GM12874 (cell line): ENCODE measurements around the gene UBE2J1.

Source experiments
- CTCF ChIP-seq: IDR thresholded peaks from 2 replicates; pipeline ENCODE4 v1.5.1; 2011; ENCODE audit warnings: low read depth, mild to moderate bottlenecking, control low read depth, low read length, moderate library complexity; ENCODE audit not compliant: insufficient read depth

The UBE2J1 gene

DNA sequence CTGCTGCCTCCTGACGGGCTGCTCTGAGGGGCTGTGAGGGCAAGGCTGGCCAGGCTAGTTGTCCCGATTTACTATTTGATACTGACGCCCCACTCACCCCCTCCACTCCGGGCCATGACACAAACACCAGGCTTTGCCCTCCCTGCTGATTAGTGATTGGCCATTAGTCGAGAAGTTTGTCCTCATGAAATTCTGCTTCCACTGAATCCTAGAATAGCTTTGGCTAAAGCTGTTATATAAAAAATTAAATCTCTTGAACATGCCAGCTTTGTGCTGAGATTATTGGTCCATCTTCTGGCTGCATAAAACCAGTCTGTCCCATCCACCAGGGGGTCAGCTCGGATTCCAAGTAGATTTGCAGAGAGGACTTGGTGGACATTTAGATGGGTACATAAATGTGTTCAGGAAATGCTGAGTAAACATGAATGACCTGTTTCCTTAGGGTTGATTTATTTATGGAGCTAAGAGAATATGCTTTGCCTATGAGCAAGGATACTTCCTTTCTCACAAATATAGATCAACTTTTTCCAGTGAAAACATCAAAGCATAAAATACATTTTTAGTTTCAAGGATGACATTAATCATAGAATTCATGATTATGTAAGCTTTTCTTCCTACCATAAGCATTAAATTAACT is 37.2 kb downstream of the UBE2J1 start, which contains the start of gene GABRR2:
Gene GABRR2 (minus strand): TSS at position 51 of the 637 bp plus-strand sequence. CDS start 134 bp downstream, outside the sequence.
- TF ChIP-seq CTCF = no peak

GRCh38 chr6:89314692-89315091 is 37.8 kb downstream of the UBE2J1 start:
- TF ChIP-seq CTCF = no peak

- TF ChIP-seq CTCF = no peak
Observed at GRCh38 chr6:89313006-89313405, 39.5 kb downstream of the UBE2J1 start.

- TF ChIP-seq CTCF = no peak
Observed at GRCh38 chr6:89311853-89312531, 40.5 kb downstream of the UBE2J1 start.

- TF ChIP-seq CTCF = no peak
Observed at GRCh38 chr6:89311530-89311852, 41.0 kb downstream of the UBE2J1 start.

DNA sequence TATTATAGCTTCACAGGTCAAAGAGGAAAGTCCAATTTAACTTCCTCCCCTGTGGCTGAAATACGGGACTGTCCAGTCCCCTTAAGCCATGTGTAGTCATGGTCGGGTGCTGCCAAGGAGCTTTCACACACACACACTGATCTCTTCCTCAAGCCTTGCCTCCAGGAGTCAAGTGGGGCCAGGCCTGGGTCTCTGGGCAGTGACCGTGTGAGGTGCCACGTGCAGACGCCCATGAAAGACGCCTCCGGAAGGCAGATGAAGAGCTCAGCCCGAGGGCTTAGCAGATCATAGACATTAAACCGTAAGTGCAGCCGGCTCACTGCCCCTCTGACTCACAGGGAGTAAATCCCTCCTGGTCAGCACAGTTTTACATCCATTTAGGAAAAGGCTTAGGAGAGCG is 41.6 kb downstream of the UBE2J1 start:
- TF ChIP-seq CTCF = no peak

GRCh38 chr6:89308525-89309395 is 43.8 kb downstream of the UBE2J1 start:
- no peak for TF ChIP-seq CTCF
